Hindlimb muscle (tissue), 1 donor: ENCODE results near the gene DLL4. TPM values are rescaled to one million over a fixed set of nuclear protein-coding genes. Genes with fewer than 3 reads are reported as not detected.
"Not testable (repeated sequence)": the region's sequence is repeated elsewhere in the genome, so short reads cannot be mapped to it uniquely, and the experiment has no call there.

Experiments used
- DNase-seq: peaks from one replicate; pipeline ENCODE4 v3.0.0-alpha.2; 2013
- polyA plus RNA-seq: library from polyadenylated mRNA; unstranded; fragments of 120-200 nt; gene quantifications from one replicate; pipeline ENCODE4 v1.2.1, GENCODE V29; 2013; ENCODE audit not compliant: insufficient read length

DLL4 gene
- polyA plus RNA-seq, 1 donor = 16.7 TPM

GRCh38 chr15:40943764-40944365 lies 14.7 kb downstream of the DLL4 start:
- DNase-seq = no peak

GRCh38 chr15:40944510-40945296 lies 15.6 kb downstream of the DLL4 start:
- no peak for DNase-seq

- no peak for DNase-seq
These were observed 19.8 kb downstream of the DLL4 start for GRCh38 chr15:40948706-40949473.

- no peak for DNase-seq
These were observed 20.6 kb downstream of the DLL4 start for GRCh38 chr15:40949756-40950207.

GRCh38 chr15:40951764-40952163 lies 22.6 kb downstream of the DLL4 start:
- no peak for DNase-seq

GRCh38 chr15:40952301-40952900 lies 23.3 kb downstream of the DLL4 start:
- DNase-seq = no peak

GRCh38 chr15:40952901-40953712 lies 24.0 kb downstream of the DLL4 start, which contains the start of gene CHAC1:
Gene CHAC1, plus strand, starts transcription at chr15:40953471. Its CDS starts 113 bp downstream, at chr15:40953584.
- peak; percentile 89 for DNase-seq

- DNase-seq = no peak
These were observed 24.6 kb downstream of the DLL4 start for GRCh38 chr15:40953713-40954074.

GRCh38 chr15:40954158-40954848 lies 25.2 kb downstream of the DLL4 start:
- DNase-seq = not testable (repeated sequence)

GRCh38 chr15:40955141-40955903 lies 26.2 kb downstream of the DLL4 start:
- no peak for DNase-seq

GRCh38 chr15:40955930-40956540 lies 26.9 kb downstream of the DLL4 start:
- DNase-seq = no peak

GRCh38 chr15:40956541-40956982 lies 27.4 kb downstream of the DLL4 start:
- no peak for DNase-seq

- no peak for DNase-seq
These were observed 28.0 kb downstream of the DLL4 start for GRCh38 chr15:40957041-40957555.

- DNase-seq = peak; percentile 28
These were observed 28.5 kb downstream of the DLL4 start for GRCh38 chr15:40957581-40958051.

- DNase-seq = no peak
These were observed 29.0 kb downstream of the DLL4 start for GRCh38 chr15:40958146-40958545.

- no peak for DNase-seq
These were observed 29.6 kb downstream of the DLL4 start for GRCh38 chr15:40958723-40959122.

- no peak for DNase-seq
These were observed 30.4 kb downstream of the DLL4 start for GRCh38 chr15:40959331-40960141.

- DNase-seq = no peak
These were observed 31.2 kb downstream of the DLL4 start for GRCh38 chr15:40960151-40960885.
